ENCODE measurements around the gene DRGX. TPM values are rescaled to one million over a fixed set of nuclear protein-coding genes. Genes with fewer than 3 reads are reported as not detected.

The DRGX gene
- not detected in 2 replicates for total RNA-seq (2014; rRNA removed; shearing (Covaris generic))

- DNase-seq (ENCODE audit: low spot score) = no peak
Observed at GRCh38 chr10:49395741-49396665, at the start of gene DRGX. Gene DRGX (minus strand): TSS chr10:49396089. CDS start chr10:49395440, 649 bp downstream.

- DNase-seq (ENCODE audit: low spot score) = no peak
Observed at GRCh38 chr10:49444349-49444748, 48.5 kb upstream of the DRGX start.

DNA sequence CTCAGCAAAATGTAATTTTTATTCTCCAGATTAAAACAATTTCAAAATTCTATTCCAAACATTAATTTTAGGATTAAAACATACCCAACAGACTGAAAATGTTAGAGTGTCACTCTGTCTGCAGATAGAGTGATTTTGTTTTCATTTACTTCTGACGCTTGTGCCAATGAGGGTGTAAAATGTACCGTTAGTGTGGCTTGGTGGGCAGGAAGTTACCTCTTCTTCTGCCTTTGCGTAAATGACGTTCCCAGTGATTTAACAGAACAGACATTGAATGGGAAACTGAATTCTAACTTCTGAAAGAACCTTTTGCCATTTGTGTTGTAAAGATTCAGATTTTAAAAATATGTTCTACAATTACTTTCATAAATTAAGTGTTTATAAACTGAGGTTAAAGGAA, 47.0 kb upstream of the DRGX start:
- no peak for DNase-seq (ENCODE audit: low spot score)

DNA sequence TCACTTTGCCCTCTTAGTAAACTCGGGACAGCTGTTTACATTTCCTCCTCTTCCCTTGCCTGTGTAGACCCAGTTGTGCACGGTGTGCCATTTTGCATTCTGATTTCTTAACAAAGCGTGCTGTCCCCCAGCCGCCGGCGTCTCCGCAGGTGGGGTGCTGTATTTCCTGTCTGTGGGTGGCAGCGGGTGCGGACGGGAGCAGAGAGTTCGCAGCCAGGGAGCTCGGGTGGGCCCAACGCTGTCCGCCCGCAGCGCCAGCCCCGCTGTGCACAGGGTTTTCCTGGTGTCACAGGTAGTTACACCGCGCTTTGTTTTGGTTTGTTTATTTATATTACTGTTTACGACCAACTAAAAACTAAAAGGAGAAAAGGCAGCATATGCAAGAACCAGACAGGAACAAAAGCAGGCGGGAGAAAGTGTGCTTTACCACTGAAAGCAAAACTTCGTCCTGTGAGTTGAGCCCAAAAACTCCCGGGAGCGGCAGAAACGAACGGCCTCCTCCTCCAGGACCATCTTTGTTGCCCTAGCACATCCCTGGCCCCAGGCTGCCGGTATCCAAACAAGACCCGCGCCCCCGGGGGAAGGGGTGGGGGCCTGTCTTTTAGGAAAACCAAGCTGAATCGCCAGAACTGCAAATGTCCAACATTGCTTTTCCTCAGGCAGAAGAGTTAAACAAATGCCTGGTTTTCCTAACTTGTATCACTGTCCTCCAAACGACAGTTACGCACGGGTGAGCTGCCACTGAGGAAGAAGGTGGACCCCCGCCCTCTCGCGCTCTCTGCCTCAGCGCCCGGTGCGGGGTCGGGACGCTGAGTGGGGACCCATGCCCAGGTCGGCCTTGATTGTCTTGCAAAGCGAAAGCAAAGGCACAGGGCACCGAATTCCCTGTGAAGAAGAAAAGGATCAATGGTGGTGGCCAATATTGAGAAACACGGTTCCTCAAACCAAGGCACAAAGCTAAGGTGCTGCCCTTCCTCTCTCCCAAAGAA, 45.9 kb upstream of the DRGX start:
- no peak for DNase-seq (ENCODE audit: low spot score)

DNA sequence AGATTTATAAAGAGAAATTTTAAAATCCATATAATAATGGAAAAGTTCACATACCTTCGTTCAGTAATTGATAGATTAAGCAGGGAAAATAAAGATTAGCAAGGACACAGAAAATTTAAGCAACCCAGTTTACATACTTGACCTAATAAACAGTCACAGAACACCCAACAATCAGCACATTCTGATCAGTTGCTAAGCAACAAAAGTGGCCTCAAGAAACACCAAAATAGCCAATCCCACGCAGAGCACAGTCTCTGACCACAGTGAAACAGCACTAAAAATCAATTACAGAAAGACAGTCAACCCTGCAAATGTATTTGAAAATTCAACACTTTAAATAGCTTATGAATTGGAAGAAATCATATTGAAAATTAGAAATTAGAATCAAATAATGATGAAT, 39.3 kb upstream of the DRGX start:
- DNase-seq (ENCODE audit: low spot score) = peak; percentile 13

- no peak for DNase-seq (ENCODE audit: low spot score)
Observed at GRCh38 chr10:49433069-49433468, 37.2 kb upstream of the DRGX start.

DNA sequence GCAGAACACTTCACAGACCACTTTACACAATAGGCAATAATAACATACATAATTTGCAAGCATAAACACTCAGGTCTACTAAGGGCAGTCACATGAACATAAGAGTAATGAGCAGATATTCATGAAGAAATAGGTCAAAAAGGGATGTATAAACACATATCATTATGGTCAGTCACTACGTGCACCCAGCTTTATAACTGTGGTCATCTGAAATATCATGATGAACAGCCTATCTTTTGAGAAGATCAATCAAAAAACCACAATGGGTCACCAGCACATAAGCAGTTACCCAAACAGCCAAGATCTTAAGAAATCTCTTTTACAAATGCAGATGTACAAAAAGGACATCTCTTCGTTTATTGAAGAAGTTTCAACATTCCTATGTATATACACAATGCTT, 35.5 kb upstream of the DRGX start:
- DNase-seq (ENCODE audit: low spot score) = no peak

DNA sequence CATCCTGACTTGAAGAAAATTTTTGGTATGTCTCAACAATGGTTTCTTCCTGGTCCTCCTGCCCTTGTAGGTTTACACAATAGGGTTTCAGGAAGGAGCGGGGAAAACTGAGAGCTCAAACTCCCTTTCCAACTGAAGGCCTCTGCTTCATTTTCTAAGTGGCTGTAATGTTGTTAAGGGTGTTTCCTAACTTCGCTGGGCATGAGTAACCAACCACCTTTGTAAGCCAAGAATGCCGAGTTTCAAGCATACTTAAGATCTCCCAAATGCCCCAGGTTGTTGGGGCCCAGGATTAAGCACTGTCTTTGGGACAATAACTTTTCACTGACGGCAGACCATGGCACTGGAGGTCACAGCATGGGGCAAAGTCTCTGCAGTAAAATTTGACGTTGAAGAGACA, 33.6 kb upstream of the DRGX start:
- DNase-seq (ENCODE audit: low spot score) = no peak

DNA sequence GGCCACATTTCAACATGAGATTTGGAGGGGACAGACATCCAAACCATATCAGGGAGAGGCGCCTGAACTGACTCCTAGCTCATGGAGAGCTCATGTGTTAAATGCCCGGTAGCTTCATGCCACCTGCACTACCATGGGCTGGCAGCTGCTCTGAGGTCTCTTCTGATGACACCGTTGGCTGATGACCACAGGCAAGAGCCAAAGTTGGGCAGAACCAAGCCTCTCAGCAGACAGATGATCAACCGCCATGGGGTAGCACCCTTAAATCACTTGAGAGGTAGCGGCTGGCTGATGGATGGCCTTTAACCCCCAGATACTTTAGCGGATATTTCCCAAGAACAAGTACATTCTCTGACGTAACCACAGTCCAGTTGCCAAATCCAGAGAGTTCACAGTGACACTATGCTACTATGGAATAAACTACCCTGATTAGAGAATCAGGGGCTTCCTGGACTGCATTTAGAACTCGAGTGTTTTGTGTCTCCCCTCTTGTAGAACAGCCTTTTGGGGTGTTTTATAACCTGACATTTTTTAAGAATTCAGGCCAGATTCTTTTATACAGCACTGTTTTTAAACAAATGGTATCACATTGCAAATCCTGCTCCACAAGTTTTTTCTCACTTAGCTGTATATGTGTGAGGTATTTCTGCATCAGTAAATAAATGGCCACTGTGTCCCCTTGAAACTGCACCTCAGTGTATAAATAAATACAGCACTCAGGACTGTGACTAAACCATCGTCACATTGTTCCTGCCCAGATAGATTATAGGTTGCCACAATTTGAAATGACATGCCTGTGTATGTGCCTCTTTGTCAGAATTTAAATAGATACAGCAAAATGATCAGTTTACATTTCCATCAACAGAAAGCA, 30.8 kb upstream of the DRGX start:
- DNase-seq (ENCODE audit: low spot score) = no peak

- DNase-seq (ENCODE audit: low spot score) = peak; percentile 93
Observed at GRCh38 chr10:49419005-49419404, 23.1 kb upstream of the DRGX start.

DNA sequence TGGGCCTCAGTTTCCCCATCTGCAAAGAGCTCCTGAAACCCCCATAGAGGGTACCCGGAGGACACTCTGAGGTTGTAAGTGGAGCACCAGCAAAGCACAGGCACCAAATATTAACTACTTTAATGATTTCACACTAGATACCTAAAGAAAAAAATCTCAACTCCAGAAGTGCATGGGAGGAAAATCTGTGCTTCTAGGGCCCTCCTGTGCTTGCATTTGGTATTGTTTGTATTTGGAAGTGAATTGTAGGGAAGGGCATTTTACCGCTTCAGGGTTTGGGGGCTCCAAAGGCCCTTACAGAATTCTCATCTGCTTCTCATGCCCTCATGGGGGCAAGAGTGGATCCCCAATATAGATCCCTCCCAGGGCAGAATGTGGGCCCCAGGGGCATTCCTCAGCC, 22.4 kb upstream of the DRGX start:
- DNase-seq (ENCODE audit: low spot score) = peak; percentile 5

DNA sequence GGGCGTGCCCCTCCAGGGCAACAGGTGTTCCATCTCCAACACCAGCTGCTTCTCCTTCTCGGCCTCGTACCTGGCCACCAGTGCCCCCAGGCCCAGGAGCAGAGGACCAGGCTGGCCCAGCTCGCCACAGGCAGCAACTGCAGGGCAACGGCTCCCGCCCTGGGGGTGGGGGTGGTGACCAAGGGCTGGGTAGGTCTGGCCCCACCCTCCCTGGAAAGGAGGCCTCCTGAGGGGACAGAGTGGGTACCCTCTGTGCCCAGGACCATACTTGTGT, 22.1 kb upstream of the DRGX start:
- DNase-seq (ENCODE audit: low spot score) = no peak

GRCh38 chr10:49417311-49418052, 21.6 kb upstream of the DRGX start:
- DNase-seq (ENCODE audit: low spot score) = no peak

GRCh38 chr10:49415846-49416245, 20.0 kb upstream of the DRGX start:
- no peak for DNase-seq (ENCODE audit: low spot score)

DNA sequence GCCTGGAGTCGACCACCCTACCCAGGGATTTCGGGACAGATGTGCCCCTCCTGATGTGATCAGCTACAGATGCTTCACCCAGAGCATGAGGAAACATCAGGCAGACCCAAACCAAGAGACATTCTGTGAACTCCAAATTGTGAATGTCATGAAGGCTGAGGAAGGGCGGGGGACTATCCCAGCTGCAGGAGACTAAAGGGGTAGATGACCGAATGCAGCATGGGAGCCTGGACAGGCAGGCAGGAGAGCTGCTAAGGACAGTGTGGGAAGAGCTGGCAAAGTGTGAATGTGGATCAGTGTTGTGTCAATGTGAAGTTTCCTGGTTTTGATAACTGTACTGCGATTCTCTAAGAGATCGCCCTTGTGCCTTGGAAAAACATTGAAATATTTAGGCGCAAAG, 19.2 kb upstream of the DRGX start:
- no peak for DNase-seq (ENCODE audit: low spot score)

- DNase-seq (ENCODE audit: low spot score) = no peak
Observed at GRCh38 chr10:49414496-49414895, 18.6 kb upstream of the DRGX start.

DNA sequence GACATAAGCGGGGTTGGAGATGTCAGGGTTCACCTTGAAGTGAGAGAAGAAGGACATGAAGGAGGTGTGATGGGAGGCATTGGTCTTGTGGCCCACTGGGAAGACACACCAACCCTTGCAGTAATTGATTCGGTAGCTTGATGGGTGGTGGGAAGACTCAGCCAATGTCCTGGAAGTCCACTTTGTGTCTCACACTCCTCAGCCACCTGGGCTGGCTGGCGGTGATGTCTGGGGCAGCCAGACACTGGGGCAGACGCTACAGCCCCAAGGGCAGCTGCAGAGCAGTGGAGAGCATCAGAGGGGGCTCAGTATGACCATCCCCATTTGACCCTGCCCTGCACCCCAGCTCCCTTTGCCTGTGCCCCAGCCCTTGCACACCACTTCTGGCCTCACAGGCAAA, 16.7 kb upstream of the DRGX start:
- no peak for DNase-seq (ENCODE audit: low spot score)

- no peak for DNase-seq (ENCODE audit: low spot score)
Observed at GRCh38 chr10:49410365-49411074, 14.6 kb upstream of the DRGX start.

DNA sequence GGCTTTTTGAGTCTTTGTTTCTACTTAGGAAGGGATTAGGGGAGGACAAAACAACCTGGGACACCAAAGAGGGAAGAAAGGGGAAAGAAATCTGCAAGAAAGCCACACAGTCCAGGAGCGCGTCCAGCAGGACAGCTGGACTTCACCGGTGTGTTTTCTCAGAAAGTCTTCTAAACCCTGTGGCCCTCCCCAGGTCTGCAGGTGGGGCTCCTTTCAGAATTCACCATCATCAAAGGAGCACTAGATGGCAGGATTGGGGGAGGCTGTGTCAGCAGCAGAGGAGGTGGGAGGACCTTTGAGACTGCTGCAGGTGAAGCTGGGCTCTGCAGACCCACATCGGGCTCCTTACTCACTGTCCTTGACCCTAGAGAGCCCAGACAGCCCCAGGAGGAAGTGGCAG, 13.9 kb upstream of the DRGX start:
- DNase-seq (ENCODE audit: low spot score) = no peak

Measured in HT-29 (cell line).